ENCODE data around the gene ITGA3. TPM values are rescaled to one million over a fixed set of nuclear protein-coding genes. Genes with fewer than 3 reads are reported as not detected.
A peak's percentile ranks its signal among the peaks of the same experiment; 100 is the strongest.

The ITGA3 gene
- total and polyA plus RNA-seq, 5 experiments from 2014 or later: 0.40 to 8.5 (median 1.5) TPM

GRCh38 chr17:50133769-50134099 is 77.8 kb downstream of the ITGA3 start:
- DNase-seq (no peak), ATAC-seq (no peak)
- H3K36me3 Mint-ChIP-seq: peaks cover 5 to 45% (median 20%) of the 10 kb centered on the region in 3 donors
- H3K9me3 Mint-ChIP-seq: no peaks in the 10 kb centered on the region
- POLR2A ChIA-PET: no interaction called here
- peaks cover 26 to 35% (median 30%) of the 10 kb centered on the region in 4 donors for H3K4me1 Mint-ChIP-seq
- peak overlapping the region in 3 of 10 donors; percentile 12 to 43 (median 18) for H3K27ac Mint-ChIP-seq
- H3K27me3 Mint-ChIP-seq: peaks cover 4 to 14% (median 10%) of the 10 kb centered on the region in 5 donors
- no peak overlapping the region for H3K4me3 Mint-ChIP-seq

GRCh38 chr17:50134206-50135110 is 78.5 kb downstream of the ITGA3 start:
- Mint-ChIP-seq H3K27ac (peak overlapping the region in 1 of 10 donors; percentile 43), H3K4me3 (no peak overlapping the region), H3K36me3 (peaks cover 5 to 50% (median 27%) of the 10 kb centered on the region in 3 donors), H3K9me3 (no peaks in the 10 kb centered on the region), H3K4me1 (peaks cover 25 to 34% (median 26%) of the 10 kb centered on the region in 4 donors), H3K27me3 (peaks cover 3 to 11% (median 8%) of the 10 kb centered on the region in 5 donors)
- POLR2A ChIA-PET: no interaction called here
- ATAC-seq (no peak), DNase-seq (no peak)

GRCh38 chr17:50135316-50136095 is 79.6 kb downstream of the ITGA3 start:
- no peak overlapping the region for H3K4me3 Mint-ChIP-seq
- POLR2A ChIA-PET: interaction anchor here (2.5 kb wide), 1 partner anchor 13 kb away, joined by 9 read pairs; no protein-coding TSS in a partner anchor
- peaks cover 34 to 42% (median 34%) of the 10 kb centered on the region in 4 donors for H3K4me1 Mint-ChIP-seq
- peaks cover 5 to 58% (median 31%) of the 10 kb centered on the region in 3 donors for H3K36me3 Mint-ChIP-seq
- H3K27me3 Mint-ChIP-seq: peaks cover 3 to 8% (median 8%) of the 10 kb centered on the region in 5 donors
- H3K27ac Mint-ChIP-seq: peak overlapping the region in 1 of 10 donors; percentile 67
- ATAC-seq (no peak), DNase-seq (no peak)
- H3K9me3 Mint-ChIP-seq: no peaks in the 10 kb centered on the region

- DNase-seq (no peak), ATAC-seq (no peak)
- POLR2A ChIA-PET: interaction anchor here (1.0 to 2.5 kb wide), 2 partner anchors 12 to 26 kb away, joined by 3 to 9 read pairs; no protein-coding TSS in a partner anchor
- Mint-ChIP-seq H3K9me3 (no peaks in the 10 kb centered on the region), H3K36me3 (peaks cover 5 to 64% (median 31%) of the 10 kb centered on the region in 3 donors), H3K4me1 (peaks cover 32 to 42% (median 34%) of the 10 kb centered on the region in 4 donors), H3K4me3 (no peak overlapping the region), H3K27ac (no peak overlapping the region), H3K27me3 (peaks cover 0 to 3% (median under 1%) of the 10 kb centered on the region in 5 donors)
These were observed 80.3 kb downstream of the ITGA3 start for GRCh38 chr17:50136096-50136687.

DNA sequence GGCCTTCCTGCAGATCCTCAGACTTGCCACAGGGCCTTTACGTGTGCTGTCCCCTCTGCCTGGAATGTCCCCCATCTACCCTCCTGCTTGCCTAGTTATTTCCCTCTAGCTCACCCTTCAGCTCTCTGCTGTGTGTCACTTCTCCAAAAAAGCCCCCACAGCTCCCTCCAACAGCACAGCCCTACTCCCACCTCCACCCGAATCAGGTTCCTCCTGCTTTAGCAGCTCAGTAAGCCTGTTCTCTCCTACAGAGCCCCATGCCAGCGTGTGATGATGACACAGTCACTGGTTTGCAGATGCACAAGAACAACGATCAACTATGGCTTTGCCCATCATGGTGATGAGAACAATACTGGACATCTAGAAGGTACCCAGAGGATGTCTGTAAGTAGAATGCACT is 81.1 kb downstream of the ITGA3 start:
- H3K4me3 Mint-ChIP-seq: no peak overlapping the region
- peaks cover 5 to 72% (median 34%) of the 10 kb centered on the region in 3 donors for H3K36me3 Mint-ChIP-seq
- DNase-seq: no peak
- no peaks in the 10 kb centered on the region for H3K9me3 Mint-ChIP-seq
- no peak for ATAC-seq
- H3K27ac Mint-ChIP-seq: peak overlapping the region in 2 of 10 donors; percentile 33 to 41
- H3K27me3 Mint-ChIP-seq: no peaks in the 10 kb centered on the region
- H3K4me1 Mint-ChIP-seq: peaks cover 36 to 42% (median 37%) of the 10 kb centered on the region in 4 donors
- POLR2A ChIA-PET: interaction anchor here (1.0 to 2.5 kb wide), 3 partner anchors 11 to 25 kb away, joined by 3 to 9 read pairs (median 3); no protein-coding TSS in a partner anchor

- Mint-ChIP-seq H3K4me3 (peak overlapping the region in 1 of 10 donors; percentile 86), H3K4me1 (peaks cover 51 to 59% (median 55%) of the 10 kb centered on the region in 4 donors), H3K27ac (peak overlapping the region in 6 of 10 donors; percentile 24 to 91 (median 84)), H3K36me3 (peaks cover 5 to 83% (median 39%) of the 10 kb centered on the region in 3 donors), H3K27me3 (no peaks in the 10 kb centered on the region), H3K9me3 (no peaks in the 10 kb centered on the region)
- POLR2A ChIA-PET: interaction anchor here (1.1 to 6.5 kb wide), 7 partner anchors 8 to 30 kb away, joined by 3 to 90 read pairs (median 10); partner anchors contain the start of genes PPP1R9B and SAMD14
- no peak for ATAC-seq
- DNase-seq: no peak
These were observed 83.4 kb downstream of the ITGA3 start for GRCh38 chr17:50139185-50139783.

Other genes starting within 250 kb of the ITGA3 start
- not detected for gene TAC4, start 208.0 kb upstream of the ITGA3 start, total RNA-seq
- gene TAC4, start 208.0 kb upstream of the ITGA3 start, polyA plus RNA-seq: not detected
- gene DLX4, start 86.9 kb upstream of the ITGA3 start, total RNA-seq: 1 to 10 TPM in 1 of 2 experiments, under 1 TPM in 1; 0.88 to 1.4 TPM
- gene DLX4, start 86.9 kb upstream of the ITGA3 start, polyA plus RNA-seq: under 1 TPM in 1 of 3 donors, not detected in 2; 0.11 TPM
- gene DLX3, start 60.9 kb upstream of the ITGA3 start, total RNA-seq: under 1 TPM in 1 of 2 experiments, not detected in 1; 0.18 TPM
- gene DLX3, start 60.9 kb upstream of the ITGA3 start, polyA plus RNA-seq: under 1 TPM; 0.09 to 0.32 (median 0.26) TPM
- gene PDK2, start 39.2 kb downstream of the ITGA3 start, total RNA-seq: 10 to 100 TPM; 44.4 to 45.3 TPM
- gene PDK2, start 39.2 kb downstream of the ITGA3 start, polyA plus RNA-seq: 10 to 100 TPM; 27.9 to 47.4 (median 40.4) TPM
- gene SAMD14, start 74.0 kb downstream of the ITGA3 start, total RNA-seq: under 1 TPM in 1 of 2 experiments, not detected in 1; 0.30 TPM
- gene SAMD14, start 74.0 kb downstream of the ITGA3 start, polyA plus RNA-seq: not detected
- gene PPP1R9B, start 94.6 kb downstream of the ITGA3 start, total RNA-seq: 10 to 100 TPM; 82.8 to 83.6 TPM
- under 1 TPM; 0.29 to 0.84 (median 0.67) TPM for gene PPP1R9B, start 94.6 kb downstream of the ITGA3 start, polyA plus RNA-seq
- not detected for gene SGCA, start 109.9 kb downstream of the ITGA3 start, total RNA-seq
- under 1 TPM in 1 of 3 donors, not detected in 2; 0.71 TPM for gene SGCA, start 109.9 kb downstream of the ITGA3 start, polyA plus RNA-seq
- under 1 TPM; 0.44 to 0.83 TPM for gene COL1A1, start 145.5 kb downstream of the ITGA3 start, total RNA-seq
- gene COL1A1, start 145.5 kb downstream of the ITGA3 start, polyA plus RNA-seq: not detected
- not detected for gene TMEM92, start 218.4 kb downstream of the ITGA3 start, total RNA-seq
- gene TMEM92, start 218.4 kb downstream of the ITGA3 start, polyA plus RNA-seq: not detected

Measured in naive thymus-derived CD8-positive, alpha-beta T cell (primary cell).